ENCODE measurements around the gene KCNF1.

The KCNF1 gene

DNA sequence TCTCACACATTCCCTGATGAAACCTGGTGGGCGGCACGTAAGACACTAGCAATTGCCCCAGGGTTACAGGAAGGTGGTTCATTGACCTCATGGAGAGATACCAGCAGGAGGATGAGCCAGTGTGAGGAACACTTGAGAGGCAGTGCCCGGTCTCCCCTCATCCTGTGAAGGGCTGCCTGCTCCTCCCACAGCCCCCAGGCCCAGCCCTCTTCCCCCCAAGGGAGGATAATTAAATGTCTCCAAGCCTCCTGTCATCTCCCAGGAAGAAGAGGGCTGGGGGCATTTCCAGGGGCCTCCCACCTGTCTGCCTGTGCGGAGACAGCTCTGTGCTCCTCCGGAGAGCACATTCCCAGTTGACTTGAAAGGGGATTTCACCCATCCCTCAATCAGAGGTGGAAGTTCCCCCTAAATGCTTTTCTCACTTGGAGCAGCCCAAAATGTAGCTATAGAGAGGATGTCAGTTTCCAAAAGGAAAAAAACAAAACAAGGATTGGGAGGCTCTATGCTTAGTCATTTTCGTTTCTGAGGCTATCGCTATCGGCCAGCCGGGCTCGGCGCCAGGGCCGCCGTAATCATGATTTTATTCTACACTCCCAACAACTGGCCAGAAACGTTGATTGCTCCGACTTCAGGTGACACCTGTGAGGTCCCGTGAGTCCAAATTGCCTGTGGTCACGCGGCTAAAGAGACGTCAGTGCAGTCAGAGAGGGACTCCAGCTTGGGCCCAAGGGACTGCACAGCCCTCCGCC is 7.1 kb downstream of the KCNF1 start:
- no peak for DNase-seq (ENCODE audit: low read depth in 2 of 2, low spot score in 1 of 2)

DNA sequence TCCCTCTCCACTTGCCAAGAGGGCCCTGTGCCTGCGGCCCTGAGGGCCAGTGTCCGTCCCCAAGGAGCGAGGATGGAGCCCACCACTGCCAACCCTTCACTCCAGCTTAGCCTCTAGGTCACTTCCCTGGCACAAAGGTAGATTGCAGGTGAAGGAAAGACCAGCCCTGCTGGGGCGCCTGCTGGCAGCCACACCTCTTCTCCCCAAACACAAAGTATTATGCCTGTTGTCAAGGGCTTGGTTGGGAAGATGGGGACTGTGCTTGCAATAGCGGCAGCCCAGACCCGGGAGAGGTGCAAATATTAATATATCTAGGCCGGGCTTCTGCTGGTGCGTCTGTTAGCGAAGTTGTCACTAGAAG is 7.7 kb downstream of the KCNF1 start:
- no peak for DNase-seq (ENCODE audit: low read depth in 2 of 2, low spot score in 1 of 2)

DNA sequence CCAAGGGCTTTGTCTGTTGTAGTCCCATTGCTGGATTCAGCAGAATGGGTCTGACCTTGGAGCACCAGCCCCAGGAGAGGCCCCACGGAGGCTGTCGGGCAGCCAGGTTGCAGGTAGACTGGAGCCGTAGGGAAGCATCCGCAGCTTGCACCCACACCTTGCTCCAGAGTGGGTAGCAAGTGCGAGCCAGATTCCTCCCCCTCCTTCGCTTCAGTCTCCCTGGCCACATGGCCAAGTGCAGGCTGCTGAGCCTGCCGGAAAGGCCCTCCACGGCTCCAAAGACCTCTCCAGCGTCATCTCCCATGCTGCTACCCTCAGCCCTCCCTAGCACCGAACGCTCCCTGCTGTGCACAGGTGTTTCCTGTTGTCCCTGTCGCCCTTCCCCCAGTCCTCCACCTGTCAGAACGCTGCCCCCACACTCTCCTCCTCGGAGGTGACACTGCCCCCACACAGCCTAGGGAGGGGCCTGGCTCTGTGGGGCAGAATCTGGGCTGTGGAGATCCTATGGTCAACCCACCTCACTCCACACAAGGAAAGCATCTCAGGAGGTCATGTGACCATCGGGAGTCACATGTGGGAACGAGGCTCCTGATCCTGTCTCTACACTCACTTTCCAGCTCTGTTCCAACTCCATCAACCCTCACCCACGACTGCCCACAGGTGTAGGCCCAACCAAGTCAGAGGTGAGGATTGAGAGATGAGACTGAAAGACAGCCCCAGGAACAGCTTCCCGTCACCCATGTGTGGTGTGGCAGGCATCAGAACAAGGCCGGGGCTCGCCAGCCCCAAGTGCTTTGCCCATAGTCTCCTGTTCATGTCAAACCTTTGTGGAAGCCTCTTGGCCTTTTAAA is 8.3 kb downstream of the KCNF1 start:
- no peak for DNase-seq (ENCODE audit: low read depth in 2 of 2, low spot score in 1 of 2)

DNA sequence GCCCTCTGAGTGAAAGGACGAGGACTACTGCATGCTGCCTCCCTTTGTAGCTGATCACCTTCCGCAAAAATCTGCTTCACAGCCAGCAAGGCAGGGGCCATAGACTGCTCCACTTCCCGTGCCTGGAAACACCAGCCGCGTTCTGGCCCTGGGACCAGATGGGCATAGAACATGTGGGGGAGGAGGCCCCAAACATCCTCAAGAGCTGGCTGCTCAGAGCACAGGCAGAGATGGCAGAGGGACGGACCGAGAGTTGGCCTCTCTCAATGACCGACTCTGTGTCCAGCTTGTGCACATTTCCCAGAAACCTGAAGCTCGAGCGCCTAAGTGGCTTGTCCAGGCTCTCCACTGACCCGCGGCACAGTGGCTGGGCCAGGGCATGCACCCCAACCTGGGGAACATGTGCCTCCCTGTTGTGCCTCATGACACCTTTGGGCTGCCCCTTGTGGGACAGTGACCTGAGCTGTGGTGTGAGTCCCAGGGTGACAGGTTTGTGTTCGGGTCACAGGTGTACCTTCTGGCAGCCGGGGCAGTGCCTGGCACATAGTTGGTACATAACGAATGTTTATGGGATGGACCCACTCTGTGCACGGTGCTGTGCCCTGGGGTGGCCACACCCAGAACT is 9.1 kb downstream of the KCNF1 start:
- no peak for DNase-seq (ENCODE audit: low read depth in 2 of 2, low spot score in 1 of 2)

DNA sequence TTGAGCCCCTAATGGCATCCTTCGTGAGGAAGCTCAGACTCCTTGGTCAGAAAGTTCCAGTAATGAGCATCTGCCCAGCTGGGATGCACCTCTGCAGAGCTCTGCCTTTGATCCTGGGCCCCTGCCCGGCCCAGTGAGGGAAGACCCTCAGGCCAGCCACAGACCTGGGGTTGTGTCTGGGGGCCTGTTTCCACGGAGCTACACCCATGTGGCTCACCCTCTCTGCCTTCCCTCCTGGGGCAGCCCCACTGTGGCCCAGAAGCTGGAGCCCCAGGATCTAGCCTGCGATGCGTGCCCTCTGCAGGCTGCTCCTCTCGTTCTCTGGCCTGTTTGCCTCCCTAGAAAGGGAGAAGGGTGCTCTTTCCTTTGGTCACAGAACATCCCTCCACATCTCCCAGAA is 9.8 kb downstream of the KCNF1 start:
- no peak for DNase-seq (ENCODE audit: low read depth in 2 of 2, low spot score in 1 of 2)

DNA sequence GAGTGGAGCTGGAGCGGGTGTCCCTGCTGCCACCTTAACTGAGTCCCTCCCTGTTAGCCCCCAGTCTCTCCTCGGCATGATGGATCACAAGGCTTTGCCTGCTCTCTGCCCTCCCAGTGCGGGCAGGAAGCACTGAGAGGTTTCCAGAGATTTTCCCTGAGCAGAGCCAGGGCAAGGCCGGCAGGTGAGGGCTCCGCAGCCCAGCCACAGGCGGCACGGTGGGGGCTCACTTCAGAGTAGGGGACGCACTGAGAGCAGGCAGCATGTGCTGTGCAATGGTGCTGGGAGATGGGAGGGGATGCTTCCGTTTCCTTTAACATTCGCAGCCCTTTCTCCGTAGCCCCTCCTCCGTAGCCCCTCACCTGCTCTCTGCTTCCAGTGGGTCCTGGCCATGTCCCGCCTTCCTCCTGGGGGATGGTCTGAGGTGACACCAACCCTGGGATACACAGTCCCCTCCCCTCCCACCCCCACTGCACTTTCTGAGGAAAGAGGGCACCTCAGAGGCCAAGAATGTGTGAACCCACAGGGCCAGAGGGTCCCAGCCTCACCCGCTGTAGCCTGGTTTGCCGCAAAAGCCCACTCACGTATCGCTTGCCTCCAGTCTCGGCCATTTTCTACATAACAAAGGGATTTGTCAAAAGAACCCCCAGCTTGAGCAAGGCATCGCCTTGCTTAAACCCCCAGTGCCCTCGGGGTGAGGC is 10.7 kb downstream of the KCNF1 start:
- DNase-seq (ENCODE audit: low read depth in 2 of 2, low spot score in 1 of 2), result no peak

DNA sequence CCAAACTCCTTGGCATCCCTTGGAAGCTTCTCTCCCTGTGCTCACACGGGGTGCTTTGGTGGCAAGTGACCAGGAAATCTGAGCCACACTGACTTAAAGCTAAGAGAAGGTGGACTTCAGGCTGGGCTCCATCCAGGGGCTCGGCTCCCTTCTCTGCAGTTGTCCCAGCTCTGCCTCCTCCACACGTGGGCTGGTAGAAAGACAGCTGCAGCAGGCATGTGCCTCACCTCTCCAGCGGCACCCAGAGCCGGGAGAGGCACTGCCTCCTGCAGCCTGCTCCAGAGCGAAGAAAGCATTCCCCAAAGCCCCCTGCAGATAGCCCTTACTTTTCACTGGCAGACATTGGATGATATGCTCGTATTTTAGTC is 11.3 kb downstream of the KCNF1 start:
- DNase-seq (ENCODE audit: low read depth in 2 of 2, low spot score in 1 of 2), result no peak

DNA sequence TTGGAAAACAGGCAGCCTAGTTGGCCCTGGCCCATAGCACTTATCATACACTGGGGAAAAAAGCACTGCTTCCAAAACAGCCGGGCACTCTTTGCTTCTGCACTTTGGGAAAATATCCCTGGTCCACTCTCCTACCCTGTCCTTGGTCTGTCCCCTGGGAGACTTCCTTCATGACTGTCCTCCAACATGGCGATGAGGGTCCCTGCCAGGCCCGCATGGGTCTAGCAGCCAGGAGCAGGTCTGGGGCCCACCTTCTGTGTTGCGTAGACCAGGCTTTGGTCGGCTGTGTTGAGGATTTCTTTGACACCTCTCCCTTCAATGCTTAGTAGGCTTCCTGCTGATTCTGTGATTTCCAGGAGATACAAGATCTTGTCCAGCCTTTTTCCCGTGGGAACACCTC is 12.2 kb downstream of the KCNF1 start:
- DNase-seq (ENCODE audit: low read depth in 2 of 2, low spot score in 1 of 2), result no peak

DNA sequence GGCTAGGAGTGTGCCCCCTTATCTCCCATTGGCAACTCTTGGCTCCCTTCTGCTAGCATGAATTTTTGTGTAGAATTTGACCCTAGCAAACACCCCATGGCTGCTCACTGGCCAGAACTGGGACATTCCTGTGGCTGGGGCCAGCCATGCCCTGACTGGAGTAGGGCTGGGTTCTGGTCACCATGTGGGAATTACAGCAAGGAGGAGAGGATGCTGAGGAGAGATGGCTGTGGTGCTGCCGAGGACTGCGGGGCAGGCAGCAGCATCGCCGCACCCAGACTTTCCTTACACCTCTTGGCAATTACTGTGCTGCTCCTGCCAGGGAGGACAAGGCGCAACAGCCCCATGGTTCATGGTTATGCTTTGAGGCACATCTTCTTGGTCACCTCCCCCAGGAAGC is 12.7 kb downstream of the KCNF1 start:
- DNase-seq (ENCODE audit: low read depth in 2 of 2, low spot score in 1 of 2), result no peak

DNA sequence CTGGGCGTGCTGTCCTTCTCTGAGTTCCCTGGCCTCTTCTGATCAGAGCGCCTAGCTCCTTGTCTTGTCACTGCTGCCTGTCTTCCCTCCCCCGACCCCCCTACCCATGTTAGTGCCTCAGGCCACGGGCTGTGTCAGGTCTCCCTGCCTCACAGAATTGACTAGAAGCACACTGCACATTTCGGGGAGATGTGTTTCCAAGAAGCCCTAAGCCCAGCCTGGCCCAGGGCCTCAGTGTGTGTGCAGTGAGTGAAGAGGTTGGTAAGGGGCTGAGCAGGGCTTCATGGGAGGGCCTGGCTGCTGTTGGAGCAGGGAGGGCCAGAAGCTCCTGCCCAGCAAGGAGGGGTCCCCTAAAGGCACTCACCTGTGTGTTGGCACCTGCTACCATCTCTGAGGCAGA is 13.1 kb downstream of the KCNF1 start:
- DNase-seq (ENCODE audit: low read depth in 2 of 2, low spot score in 1 of 2), result no peak

DNA sequence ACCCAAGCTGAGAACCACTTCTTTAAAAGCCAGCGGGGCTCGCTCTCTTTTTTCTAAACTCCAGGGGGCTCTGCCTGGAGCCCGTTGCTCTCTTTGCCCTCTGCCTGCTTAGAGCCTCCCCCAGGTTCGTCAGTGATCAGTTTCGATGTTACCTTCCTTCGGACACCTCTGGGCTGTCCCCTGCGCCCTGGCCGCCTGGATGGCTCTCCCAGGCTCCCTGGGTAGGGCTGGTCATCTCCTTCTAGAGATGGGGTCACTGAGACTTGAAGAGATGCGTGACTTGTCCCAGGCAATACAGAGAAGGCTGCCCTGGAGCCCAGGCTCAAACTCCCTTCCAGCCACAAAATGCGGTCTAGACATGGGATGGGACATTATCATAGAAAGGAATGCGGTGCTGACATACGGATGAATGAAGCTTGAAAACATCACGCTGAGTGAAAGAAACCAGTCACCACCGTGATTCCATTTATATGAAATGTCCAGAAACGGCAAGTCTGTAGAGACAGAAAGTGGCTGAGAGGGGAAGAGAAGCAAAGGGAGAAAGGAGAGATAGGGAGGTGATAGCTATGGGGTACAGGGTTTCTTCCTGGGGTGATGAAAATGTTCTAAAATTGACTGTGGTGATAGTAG is 14.6 kb downstream of the KCNF1 start:
- no peak for DNase-seq (ENCODE audit: low read depth in 2 of 2, low spot score in 1 of 2)

DNA sequence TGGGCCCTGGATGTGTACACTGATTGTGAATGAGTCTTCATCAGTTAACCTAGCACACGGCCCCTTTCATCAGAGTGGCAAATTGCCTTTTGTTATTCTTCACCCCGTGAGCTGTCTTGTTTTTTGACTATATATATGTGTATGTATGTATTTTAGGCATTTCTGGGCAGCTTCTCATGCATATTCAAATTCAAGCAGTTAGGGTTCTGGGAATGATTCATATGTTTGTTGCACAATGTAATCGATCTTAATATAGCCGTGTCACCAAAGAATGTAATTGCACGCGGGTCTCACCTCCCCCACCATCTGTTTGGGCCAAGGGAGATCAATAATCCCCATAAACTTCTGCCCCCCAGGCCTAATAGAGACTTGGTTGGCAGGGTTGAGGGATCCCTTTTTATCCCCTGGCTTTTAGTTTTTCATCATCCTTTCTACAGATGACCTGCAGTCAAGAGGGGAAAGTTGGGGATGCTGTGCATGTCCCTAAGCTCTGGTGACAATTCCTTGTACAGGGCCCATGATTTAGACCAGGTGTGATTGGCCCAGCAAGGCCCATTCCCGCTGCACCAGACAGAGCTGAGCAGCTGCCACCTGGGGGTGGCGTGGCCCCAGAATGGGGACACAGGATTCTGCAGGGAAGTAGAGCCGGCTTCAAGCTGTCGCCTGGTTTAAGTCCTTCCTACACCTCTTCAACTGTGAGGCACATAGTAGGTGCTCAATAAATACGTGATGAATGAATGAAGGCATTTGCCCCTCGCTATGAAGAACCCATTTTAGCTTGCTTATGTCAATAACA is 19.2 kb downstream of the KCNF1 start:
- DNase-seq (ENCODE audit: low read depth in 2 of 2, low spot score in 1 of 2), result no peak

DNA sequence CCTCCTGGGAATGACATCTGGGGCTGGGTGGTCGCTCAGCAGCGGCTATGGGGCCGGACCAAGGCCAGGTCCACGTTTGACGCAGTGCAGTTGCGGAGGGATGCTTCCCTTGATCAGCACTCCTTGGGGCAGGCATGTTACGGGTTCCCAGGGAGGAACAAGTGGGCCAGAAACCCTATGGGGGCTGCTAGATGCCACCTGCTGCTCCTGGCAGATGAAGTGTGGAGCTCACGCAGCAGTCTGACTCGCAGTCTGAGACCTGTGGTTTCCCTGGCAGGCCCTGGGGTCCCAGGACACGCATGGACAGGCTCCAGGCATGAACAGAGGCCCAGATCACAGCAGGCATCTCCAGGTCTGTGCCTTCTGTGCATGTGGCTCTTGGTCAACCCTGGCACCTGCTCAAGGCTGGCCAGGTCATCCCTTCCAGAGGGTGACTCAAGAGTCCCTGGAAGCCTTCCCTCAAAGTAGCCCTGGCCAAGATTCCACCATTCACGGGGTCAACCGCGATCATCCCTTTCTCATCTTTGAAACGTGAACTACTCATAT is 20.0 kb downstream of the KCNF1 start:
- DNase-seq (ENCODE audit: low read depth in 2 of 2, low spot score in 1 of 2), result no peak

DNA sequence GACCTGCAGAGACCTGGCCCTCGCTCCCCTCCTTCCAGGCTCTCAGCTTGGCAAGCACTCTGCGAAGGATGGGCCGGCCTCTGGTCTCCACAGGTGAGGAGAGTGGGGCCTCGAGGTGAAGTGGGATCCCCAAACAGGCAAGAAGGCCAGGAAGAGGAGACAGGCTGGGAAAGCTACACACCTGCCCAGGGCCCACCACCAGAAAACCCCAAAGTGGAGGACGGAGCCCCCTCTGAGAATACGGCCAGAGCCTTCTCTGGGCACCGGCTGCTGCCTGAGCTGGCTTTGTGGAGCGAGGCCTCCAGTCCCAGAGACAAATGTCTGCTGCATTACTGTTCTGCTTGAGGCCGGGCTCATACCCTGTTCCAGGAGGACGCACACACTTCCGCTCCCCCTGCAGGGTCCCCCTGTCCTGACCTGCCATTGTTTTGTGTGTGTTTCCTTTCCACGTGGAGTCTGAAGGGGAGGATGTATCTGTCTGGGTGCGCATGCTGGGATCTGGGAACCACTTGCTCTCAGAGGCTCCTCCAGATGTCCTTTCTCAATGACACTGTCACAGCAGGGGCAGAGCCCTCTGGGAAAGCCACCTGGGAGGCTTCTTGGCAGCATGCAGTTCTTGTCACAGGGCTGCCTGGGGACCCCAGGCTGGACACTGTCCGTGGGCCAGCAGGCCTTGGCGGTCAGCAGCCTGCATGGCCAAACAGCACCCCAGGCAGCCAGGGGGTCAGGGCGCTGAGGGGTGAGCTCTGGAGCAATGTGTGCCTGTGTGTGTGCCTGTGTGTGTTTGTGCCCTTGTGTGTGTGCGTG is 20.8 kb downstream of the KCNF1 start:
- no peak for DNase-seq (ENCODE audit: low read depth in 2 of 2, low spot score in 1 of 2)

DNA sequence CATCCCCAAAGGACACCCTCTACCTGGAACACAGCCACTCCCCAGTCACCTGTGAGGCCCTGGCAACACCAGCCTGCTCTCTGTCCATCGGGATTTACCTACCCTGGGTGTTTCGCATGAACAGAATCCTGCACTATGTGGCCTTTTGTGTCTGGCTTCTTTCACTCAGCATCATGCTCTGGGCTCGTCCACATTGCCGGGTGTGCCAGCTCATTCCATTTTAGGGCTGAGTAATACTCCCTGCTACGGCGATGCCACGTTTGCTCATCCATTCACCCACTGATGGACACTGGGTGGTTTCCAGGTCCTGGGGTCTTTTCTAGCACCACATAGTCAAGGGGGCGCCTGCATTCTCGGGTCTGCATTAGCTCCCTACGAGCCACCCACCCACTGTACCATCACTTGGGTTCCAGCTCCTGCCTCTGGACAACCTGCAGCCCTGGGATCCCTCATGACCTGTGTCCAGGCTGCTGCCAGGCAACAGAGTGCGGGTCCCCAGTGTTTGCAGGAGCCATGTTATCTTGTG is 22.0 kb downstream of the KCNF1 start:
- no peak for DNase-seq (ENCODE audit: low read depth in 2 of 2, low spot score in 1 of 2)

DNA sequence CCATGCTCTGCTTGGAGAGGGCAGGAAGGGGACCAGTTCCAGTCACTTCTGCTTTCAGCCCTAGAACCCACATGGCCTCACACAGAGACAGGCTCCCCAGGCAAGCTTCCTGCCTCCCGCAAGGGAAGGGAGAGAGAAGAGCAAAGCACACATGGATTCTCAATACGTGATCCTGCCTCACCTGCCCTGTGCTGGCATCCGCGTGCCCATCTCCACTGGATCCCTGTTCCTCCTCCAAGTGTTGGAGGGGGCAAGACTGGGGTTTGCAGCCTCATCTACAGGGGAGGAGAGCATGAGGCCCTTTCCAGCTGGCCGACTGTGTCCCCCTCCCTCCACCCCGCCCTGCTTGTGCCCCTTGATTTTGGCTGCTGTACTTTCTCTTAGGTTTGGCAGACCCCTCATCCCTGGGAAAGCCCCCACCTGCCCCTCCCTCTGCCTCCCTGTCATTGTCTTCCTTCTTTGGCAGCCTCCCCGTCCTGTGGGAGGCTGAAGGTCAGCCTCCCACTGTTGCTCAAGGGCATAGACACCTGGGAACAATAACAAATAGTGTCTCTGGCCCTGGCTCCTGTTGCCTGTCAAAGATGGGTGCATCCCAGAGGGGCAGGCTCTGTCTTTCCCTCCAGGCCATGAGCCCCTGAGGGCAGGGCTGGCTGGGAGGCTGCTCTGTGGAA is 22.7 kb downstream of the KCNF1 start:
- no peak for DNase-seq (ENCODE audit: low read depth in 2 of 2, low spot score in 1 of 2)

DNA sequence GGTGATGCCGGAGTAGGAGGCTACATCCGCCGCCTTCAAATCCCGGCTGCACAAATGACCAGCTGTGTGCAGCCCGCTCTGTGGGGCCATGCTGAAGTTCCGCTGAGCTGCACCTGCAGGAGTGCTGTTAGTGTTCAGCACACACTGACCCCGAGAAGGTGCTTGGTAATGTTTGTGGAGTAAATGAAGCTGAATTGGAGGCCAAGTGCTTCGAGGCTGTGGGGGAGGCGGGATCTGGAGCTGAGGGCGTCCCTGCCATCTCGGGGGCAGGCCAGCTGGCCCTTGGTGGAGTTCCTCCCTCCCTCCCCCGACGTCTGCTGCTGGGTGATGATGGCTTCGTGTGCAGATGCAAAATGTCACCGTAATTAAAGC is 23.2 kb downstream of the KCNF1 start:
- DNase-seq (ENCODE audit: low read depth in 2 of 2, low spot score in 1 of 2), result no peak

DNA sequence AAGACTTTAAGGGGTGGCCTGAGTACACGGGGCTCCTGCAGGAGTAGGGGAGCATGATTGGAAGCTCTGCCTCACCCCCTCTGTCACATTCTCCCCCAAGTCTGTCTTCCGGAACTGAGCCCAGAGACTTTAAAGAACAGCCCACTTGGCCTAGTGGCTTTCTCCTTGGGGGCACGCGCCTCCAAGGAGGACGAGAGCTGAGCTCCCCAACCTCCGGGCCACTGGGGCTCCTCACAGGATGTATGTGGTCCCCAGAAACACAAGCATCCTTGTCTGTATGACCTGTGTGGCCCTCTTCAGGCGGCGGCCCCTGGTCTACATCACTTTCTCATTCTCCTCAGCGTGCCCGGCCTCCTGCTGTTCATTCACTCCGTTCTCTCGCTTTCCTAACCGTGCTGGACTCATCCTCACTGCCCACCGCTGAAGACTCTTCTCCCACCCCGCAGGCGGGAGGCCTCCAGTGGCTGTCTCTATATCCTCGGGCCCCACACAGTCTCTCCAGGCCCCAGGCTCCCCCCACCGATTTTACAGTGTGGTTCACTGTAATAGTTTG is 23.7 kb downstream of the KCNF1 start:
- DNase-seq (ENCODE audit: low read depth in 2 of 2, low spot score in 1 of 2), result no peak
